HG02571 (cell line): ENCODE results near the gene TMA7B.

ENCODE experiments used
- ATAC-seq: cut with Tn5 transposase; IDR thresholded peaks from one replicate; pipeline ENCODE4 v1.9.1; 2021; ENCODE audit warnings: mild to moderate bottlenecking, moderate library complexity; ENCODE audit not compliant: unreplicated experiment

The TMA7B gene

GRCh38 chr22:39959640-39960447, at the start of gene TMA7B:
TSS of gene TMA7B (plus strand) at chr22:39960397. CDS start at chr22:39964375, 3,978 bp downstream.
- ATAC-seq, result no peak

- no peak for ATAC-seq
Measured at GRCh38 chr22:39910876-39911613, 49.2 kb upstream of the TMA7B start.

- no peak for ATAC-seq
Measured at GRCh38 chr22:39913321-39913720, 46.9 kb upstream of the TMA7B start.

- ATAC-seq, result no peak
Measured at GRCh38 chr22:39913886-39914285, 46.3 kb upstream of the TMA7B start.

- no peak for ATAC-seq
Measured at GRCh38 chr22:39914584-39914983, 45.6 kb upstream of the TMA7B start.

- ATAC-seq, result no peak
Measured at GRCh38 chr22:39915295-39915726, 44.9 kb upstream of the TMA7B start.

- ATAC-seq, result no peak
Measured at GRCh38 chr22:39916496-39916895, 43.7 kb upstream of the TMA7B start.

- ATAC-seq, result no peak
Measured at GRCh38 chr22:39917197-39917643, 43.0 kb upstream of the TMA7B start.

GRCh38 chr22:39917776-39918495, 42.3 kb upstream of the TMA7B start:
- ATAC-seq, result no peak

GRCh38 chr22:39920134-39920743, 40.0 kb upstream of the TMA7B start:
- ATAC-seq, result no peak

GRCh38 chr22:39923696-39924095, 36.5 kb upstream of the TMA7B start:
- ATAC-seq, result no peak

GRCh38 chr22:39924286-39924685, 35.9 kb upstream of the TMA7B start:
- no peak for ATAC-seq

- ATAC-seq, result no peak
Measured at GRCh38 chr22:39925273-39925672, 34.9 kb upstream of the TMA7B start.

- ATAC-seq, result no peak
Measured at GRCh38 chr22:39925909-39926679, 34.1 kb upstream of the TMA7B start.

- no peak for ATAC-seq
Measured at GRCh38 chr22:39926753-39927152, 33.4 kb upstream of the TMA7B start.

- ATAC-seq, result no peak
Measured at GRCh38 chr22:39927544-39927943, 32.7 kb upstream of the TMA7B start.

- no peak for ATAC-seq
Measured at GRCh38 chr22:39928536-39929520, 31.4 kb upstream of the TMA7B start.

- ATAC-seq, result no peak
Measured at GRCh38 chr22:39931251-39931650, 28.9 kb upstream of the TMA7B start.

GRCh38 chr22:39932166-39932565, 28.0 kb upstream of the TMA7B start:
- ATAC-seq, result no peak
